Stimulated activated CD8-positive, alpha-beta memory T cell treated with anti-CD3 and anti-CD28 coated beads, Interleukin-4, amount 100 ng/mL, for 1 hour (primary cell): ENCODE results near the gene ZBTB5.
"Not testable (repeated sequence)": the region's sequence is repeated elsewhere in the genome, so short reads cannot be mapped to it uniquely, and the experiment has no call there.

ENCODE experiments used
- DNase-seq, 2 donors: peaks; one replicate each; pipeline ENCODE4 v3.0.0-alpha.2; 2020; ENCODE audit warnings: low read depth in 2 of 2, low spot score in 1 of 2

Gene ZBTB5

GRCh38 chr9:37407468-37407867, 57.8 kb downstream of the ZBTB5 start:
- DNase-seq: no peak

- no peak for DNase-seq
Observed at GRCh38 chr9:37406603-37407401, 58.4 kb downstream of the ZBTB5 start.

GRCh38 chr9:37405764-37406380, 59.4 kb downstream of the ZBTB5 start:
- DNase-seq: no peak

- DNase-seq: no peak
Observed at GRCh38 chr9:37405350-37405749, 59.9 kb downstream of the ZBTB5 start.

GRCh38 chr9:37404590-37404989, 60.7 kb downstream of the ZBTB5 start:
- DNase-seq: no peak

- DNase-seq: no peak
Observed at GRCh38 chr9:37399336-37399735, 65.9 kb downstream of the ZBTB5 start.

- DNase-seq: no peak
Observed at GRCh38 chr9:37398464-37399025, 66.7 kb downstream of the ZBTB5 start.

- DNase-seq: not testable (repeated sequence)
Observed at GRCh38 chr9:37397948-37398347, 67.3 kb downstream of the ZBTB5 start.

GRCh38 chr9:37395663-37396062, 69.6 kb downstream of the ZBTB5 start:
- DNase-seq: no peak

- no peak for DNase-seq
Observed at GRCh38 chr9:37395229-37395628, 70.0 kb downstream of the ZBTB5 start.

GRCh38 chr9:37392272-37392671, 73.0 kb downstream of the ZBTB5 start:
- no peak for DNase-seq

GRCh38 chr9:37390759-37391158, 74.5 kb downstream of the ZBTB5 start:
- DNase-seq: no peak
